Fibroblast of peridontal ligament (primary cell): Measurements from ENCODE around the gene COL25A1.
"Not testable (repeated sequence)": the region's sequence is repeated elsewhere in the genome, so short reads cannot be mapped to it uniquely, and the experiment has no call there.

Experiments used
- DNase-seq: peaks from one replicate; pipeline ENCODE4 v3.0.0-alpha.2; 2010; ENCODE audit errors: extremely low read depth

The COL25A1 gene

GRCh38 chr4:109052821-109053220, 249.6 kb downstream of the COL25A1 start:
- DNase-seq: peak; percentile 42

GRCh38 chr4:109051054-109051453, 251.4 kb downstream of the COL25A1 start:
- no peak for DNase-seq

GRCh38 chr4:109049926-109050325, 252.5 kb downstream of the COL25A1 start:
- DNase-seq: no peak

GRCh38 chr4:109046471-109047201, 255.8 kb downstream of the COL25A1 start:
- peak; percentile 85 for DNase-seq

- peak; percentile 59 for DNase-seq
These were observed 258.0 kb downstream of the COL25A1 start for GRCh38 chr4:109044431-109044830.

- DNase-seq: no peak
These were observed 259.2 kb downstream of the COL25A1 start for GRCh38 chr4:109043286-109043685.

GRCh38 chr4:109041463-109042360, 260.7 kb downstream of the COL25A1 start:
- peak; percentile 35 for DNase-seq

- DNase-seq: no peak
These were observed 262.0 kb downstream of the COL25A1 start for GRCh38 chr4:109040441-109040840.

GRCh38 chr4:109037026-109037425, 265.4 kb downstream of the COL25A1 start:
- DNase-seq: peak; percentile 36

GRCh38 chr4:109033993-109034392, 268.5 kb downstream of the COL25A1 start:
- no peak for DNase-seq

- DNase-seq: no peak
These were observed 269.8 kb downstream of the COL25A1 start for GRCh38 chr4:109032671-109033070.

GRCh38 chr4:109029987-109030386, 272.5 kb downstream of the COL25A1 start:
- no peak for DNase-seq

- DNase-seq: no peak
These were observed 275.4 kb downstream of the COL25A1 start for GRCh38 chr4:109027016-109027500.

- DNase-seq: peak; percentile 38
These were observed 275.9 kb downstream of the COL25A1 start for GRCh38 chr4:109026588-109026987.

GRCh38 chr4:109025471-109026076, 276.9 kb downstream of the COL25A1 start:
- no peak for DNase-seq

GRCh38 chr4:109022961-109023360, 279.5 kb downstream of the COL25A1 start:
- DNase-seq: peak; percentile 60

- not testable (repeated sequence) for DNase-seq
These were observed 280.8 kb downstream of the COL25A1 start for GRCh38 chr4:109021630-109022029.

- no peak for DNase-seq
These were observed 281.6 kb downstream of the COL25A1 start for GRCh38 chr4:109020861-109021260.

- DNase-seq: no peak
These were observed 286.3 kb downstream of the COL25A1 start for GRCh38 chr4:109016200-109016599.

- DNase-seq: no peak
These were observed 287.0 kb downstream of the COL25A1 start for GRCh38 chr4:109015413-109015810.

- DNase-seq: no peak
These were observed 287.7 kb downstream of the COL25A1 start for GRCh38 chr4:109014593-109015412.
